CD14-positive monocyte (primary cell): ENCODE data around the gene ZFHX3. TPM values are rescaled to one million over a fixed set of nuclear protein-coding genes. Genes with fewer than 3 reads are reported as not detected.

Experiments
- DNase-seq, 3 donors: peaks; one replicate each; pipeline ENCODE4 v3.0.0-alpha.2; 2011 to 2022
- H2AFZ ChIP-seq: 2 replicates; pipeline ENCODE4 v1.6.0; 2012; ENCODE audit warnings: mild to moderate bottlenecking, low read depth, low read length, inconsistent platforms; ENCODE audit not compliant: insufficient read depth, poor library complexity, severe bottlenecking
- H3K27ac ChIP-seq, 2 donors: 1 replicate in 1 of 2; 2 replicates in 1 of 2; pipeline ENCODE4 v1.5.1; 2012 to 2013; ENCODE audit warnings: low read length in 2 of 2, control low read depth in 1 of 2, inconsistent platforms in 1 of 2, low read depth in 1 of 2, mild to moderate bottlenecking in 1 of 2
- H3K27me3 ChIP-seq, 2 donors: one replicate each; pipeline versions ENCODE4 v1.6.0 to v1.6.1; 2011 to 2013; ENCODE audit warnings: low read length in 2 of 2; ENCODE audit not compliant: control insufficient read depth in 2 of 2, insufficient read depth in 2 of 2
- H3K36me3 ChIP-seq, 2 donors: replicated peaks in 1 of 2; 1 replicate in 1 of 2; 2 replicates in 1 of 2; pipeline versions ENCODE4 v1.5.1 to v1.6.1; 2012 to 2013; ENCODE audit warnings: low read length in 2 of 2, control low read depth in 1 of 2, inconsistent platforms in 1 of 2, mild to moderate bottlenecking in 1 of 2; ENCODE audit not compliant: insufficient read depth in 2 of 2, control insufficient read depth in 1 of 2
- H3K4me1 ChIP-seq, 2 donors: 1 replicate in 1 of 2; 2 replicates in 1 of 2; pipeline versions ENCODE4 v1.5.1 to v1.6.1; 2012 to 2013; ENCODE audit warnings: low read length in 2 of 2, control low read depth in 1 of 2, inconsistent platforms in 1 of 2, mild to moderate bottlenecking in 1 of 2, moderate library complexity in 1 of 2; ENCODE audit not compliant: insufficient read depth in 2 of 2, control insufficient read depth in 1 of 2
- H3K4me2 ChIP-seq: replicated peaks from 2 replicates; pipeline ENCODE3; 2012; ENCODE audit warnings: low read length, moderate library complexity, mild to moderate bottlenecking; ENCODE audit not compliant: poor library complexity, severe bottlenecking; ENCODE audit errors: extremely low read depth
- H3K4me3 ChIP-seq, 3 experiments: fragments of 200-600 bp in 1 of 3; sonication (generic) in 1 of 3; replicated peaks in 1 of 3; 1 replicate in 2 of 3; 2 replicates in 1 of 3; pipeline ENCODE4 v1.5.1; 2011 to 2013; ENCODE audit warnings: low read length in 3 of 3, mild to moderate bottlenecking in 3 of 3, control low read depth in 2 of 3, low read depth in 2 of 3, inconsistent platforms in 1 of 3, moderate library complexity in 1 of 3
- H3K79me2 ChIP-seq: 2 replicates; pipeline ENCODE4 v1.6.0; 2012; ENCODE audit warnings: mild to moderate bottlenecking, control low read depth, inconsistent platforms, low read length, moderate library complexity; ENCODE audit not compliant: insufficient read depth
- H3K9ac ChIP-seq: 2 replicates; pipeline ENCODE4 v1.6.0; 2017; ENCODE audit warnings: low read length, mild to moderate bottlenecking; ENCODE audit not compliant: insufficient read depth, poor library complexity, severe bottlenecking
- H3K9me3 ChIP-seq, 2 donors: replicated peaks in 1 of 2; 1 replicate in 1 of 2; 2 replicates in 1 of 2; pipeline versions ENCODE4 v1.5.1 to v1.6.1; 2012 to 2013; ENCODE audit warnings: low read length in 2 of 2, control low read depth in 1 of 2; ENCODE audit not compliant: control insufficient read depth in 1 of 2, insufficient read depth in 1 of 2
- H4K20me1 ChIP-seq: 2 replicates; pipeline ENCODE4 v1.6.0; 2012; ENCODE audit warnings: mild to moderate bottlenecking, low read length, control low read depth, moderate library complexity; ENCODE audit not compliant: insufficient read depth
- H3K27ac Mint-ChIP-seq, 7 donors: one replicate each; pipeline ENCODE4 v1.8.0; 2020; ENCODE audit warnings: mild to moderate bottlenecking in 7 of 7, mixed read lengths in 7 of 7, moderate library complexity in 6 of 7, inconsistent platforms in 2 of 7
- H3K27me3 Mint-ChIP-seq, 3 donors: one replicate each; pipeline ENCODE4 v1.8.0; 2021 to 2022; ENCODE audit warnings: low read depth in 3 of 3, mild to moderate bottlenecking in 3 of 3, mixed read lengths in 3 of 3, moderate library complexity in 3 of 3, inconsistent platforms in 1 of 3
- H3K36me3 Mint-ChIP-seq, 2 donors: one replicate each; pipeline ENCODE4 v1.8.0; 2020; ENCODE audit warnings: mixed read lengths in 2 of 2, inconsistent platforms in 1 of 2, mild to moderate bottlenecking in 1 of 2
- H3K4me1 Mint-ChIP-seq: one replicate; pipeline ENCODE4 v1.8.0; 2020; ENCODE audit warnings: mild to moderate bottlenecking, mixed read lengths
- H3K4me3 Mint-ChIP-seq, 2 donors: one replicate each; pipeline ENCODE4 v1.8.0; 2020; ENCODE audit warnings: mild to moderate bottlenecking in 2 of 2, mixed read lengths in 2 of 2, moderate library complexity in 1 of 2
- H3K9me3 Mint-ChIP-seq, 7 donors: one replicate each; pipeline ENCODE4 v1.8.0; 2020 to 2022; ENCODE audit warnings: mixed read lengths in 7 of 7, mild to moderate bottlenecking in 6 of 7, moderate library complexity in 6 of 7, inconsistent platforms in 2 of 7
- CTCF ChIP-seq: fragments of 200-600 bp; IDR thresholded peaks from one replicate; pipeline ENCODE4 v1.8.0; 2022; ENCODE audit warnings: antibody characterized with exemption, mild to moderate bottlenecking
- WGBS: methylation state at CpG from one replicate; pipeline ENCODE4 v1.1.5; 2013; ENCODE audit warnings: missing lambda C conversion rate; ENCODE audit not compliant: insufficient coverage; 5-methylcytosine and 5-hydroxymethylcytosine counted together
- intact Hi-C, 2 donors: fragments of 100-400 bp; cut with micrococcal nuclease; formaldehyde crosslinking; loops; one replicate each; pipeline versions ENCODE4 v1.15.0 to v1.15.1; 2023
- polyA plus RNA-seq, 3 donors: library from polyadenylated mRNA; depleted of rRNA in 1 of 3; unstranded in 2 of 3; stranded (reverse) in 1 of 3; fragments of 300-500 nt in 2 of 3; fragments of >200 nt in 1 of 3; fragmentation: Illumina TruSeq in 2 of 3; gene quantifications; 1 replicate in 2 of 3; 2 replicates in 1 of 3; pipeline ENCODE4 v1.2.3, GENCODE V29; 2012 to 2021

ZFHX3 gene
- polyA plus RNA-seq, 3 donors = 0.42 to 4.2 (median 0.43) TPM

GRCh38 chr16:72852421-72852820 is 195.5 kb downstream of the ZFHX3 start:
- H3K4me3 Mint-ChIP-seq = no peak overlapping the region
- no peaks in the 10 kb centered on the region for H3K79me2 ChIP-seq
- H3K9me3 ChIP-seq = no peaks in the 10 kb centered on the region
- H4K20me1 ChIP-seq = no peaks in the 10 kb centered on the region
- DNase-seq = peak in 1 of 3 donors; percentile 32
- H3K4me1 Mint-ChIP-seq = peaks cover 60% of the 10 kb centered on the region
- WGBS = no CpG with 5 or more reads among the region's 1 CpG
- peaks cover 0 to 3% (median 0%) of the 10 kb centered on the region in 7 donors for H3K9me3 Mint-ChIP-seq
- H3K9ac ChIP-seq = no peak overlapping the region
- H3K4me3 ChIP-seq = peak overlapping the region in 1 of 3 experiments; percentile 51
- H2AFZ ChIP-seq = no peak overlapping the region
- H3K27ac Mint-ChIP-seq = peak overlapping the region; percentile 79 to 98 (median 98)
- H3K36me3 Mint-ChIP-seq = peaks cover 0 to 7% of the 10 kb centered on the region in 2 donors
- peaks cover 0 to 3% (median 2%) of the 10 kb centered on the region in 3 donors for H3K27me3 Mint-ChIP-seq
- H3K36me3 ChIP-seq = no peaks in the 10 kb centered on the region
- peak overlapping the region in 1 of 2 donors; percentile 87 for H3K27ac ChIP-seq
- TF ChIP-seq CTCF = no peak
- peaks cover 45 to 52% of the 10 kb centered on the region in 2 donors for H3K4me1 ChIP-seq
- H3K27me3 ChIP-seq = no peaks in the 10 kb centered on the region
- intact Hi-C loops = loop anchor here in 1 of 2 donors (10.0 kb wide), 1 partner anchor 202 kb away; no protein-coding TSS in a partner anchor
- H3K4me2 ChIP-seq = peak overlapping the region; percentile 9

GRCh38 chr16:72850853-72851252 is 197.1 kb downstream of the ZFHX3 start:
- Mint-ChIP-seq H3K4me1 (peaks cover 61% of the 10 kb centered on the region), H3K9me3 (peaks cover 0 to 3% (median 0%) of the 10 kb centered on the region in 7 donors), H3K36me3 (peaks cover 4 to 12% of the 10 kb centered on the region in 2 donors), H3K27ac (peak overlapping the region in 2 of 7 donors; percentile 33 to 79), H3K27me3 (peaks cover 0 to 3% (median 2%) of the 10 kb centered on the region in 3 donors), H3K4me3 (no peak overlapping the region)
- H3K27ac ChIP-seq = no peak overlapping the region
- H3K27me3 ChIP-seq = no peaks in the 10 kb centered on the region
- WGBS = 83% methylated on average over 2 of the region's 6 CpGs
- H3K4me1 ChIP-seq = peaks cover 45 to 52% of the 10 kb centered on the region in 2 donors
- peaks cover 8% of the 10 kb centered on the region for H4K20me1 ChIP-seq
- H3K9me3 ChIP-seq = no peaks in the 10 kb centered on the region
- H3K4me2 ChIP-seq = no peak overlapping the region
- no peak overlapping the region for H3K4me3 ChIP-seq
- DNase-seq = no peak
- TF ChIP-seq CTCF = no peak
- no peaks in the 10 kb centered on the region for H3K36me3 ChIP-seq
- H2AFZ ChIP-seq = no peak overlapping the region
- intact Hi-C loops = loop anchor here in 1 of 2 donors (10.0 kb wide), 1 partner anchor 204 kb away; no protein-coding TSS in a partner anchor
- no peak overlapping the region for H3K9ac ChIP-seq
- H3K79me2 ChIP-seq = no peaks in the 10 kb centered on the region
